Peyer's patch (tissue), 4 donors: Measurements from ENCODE around the gene SLC22A31.

Experiments used
- CTCF ChIP-seq, 6 experiments: fragments of 450-650 bp in 4 of 6; fragments of 200-600 bp in 2 of 6; sonication (generic) in 1 of 6; IDR thresholded peaks; one replicate each; pipeline ENCODE4 v1.5.1; 2017 to 2019; ENCODE audit warnings: antibody characterized with exemption in 6 of 6, mild to moderate bottlenecking in 3 of 6, moderate library complexity in 1 of 6
- POLR2A ChIP-seq, 2 donors: fragments of 450-650 bp; IDR thresholded peaks; one replicate each; pipeline ENCODE4 v1.5.1; 2017; ENCODE audit warnings: antibody characterized with exemption in 2 of 2, mild to moderate bottlenecking in 2 of 2, moderate library complexity in 2 of 2

- TF ChIP-seq POLR2A (IDR thresholded peaks at IDR 0.05) (no peak), CTCF (IDR thresholded peaks at IDR 0.05) (no peak)
Measured at GRCh38 chr16:89210165-89210903, 10.0 kb upstream of the SLC22A31 start.
